HG03159 (cell line): Measurements from ENCODE around the gene SYTL5.

Experiments
- ATAC-seq: cut with Tn5 transposase; IDR thresholded peaks from one replicate; pipeline ENCODE4 v1.9.1; 2021; ENCODE audit warnings: mild to moderate bottlenecking, moderate library complexity; ENCODE audit not compliant: unreplicated experiment

Gene SYTL5

GRCh38 chrX:38018766-38019425 is 12.5 kb downstream of the SYTL5 start:
- no peak for ATAC-seq

- no peak for ATAC-seq
Measured at GRCh38 chrX:38028300-38028699, 21.9 kb downstream of the SYTL5 start.

GRCh38 chrX:38036466-38036865 is 30.1 kb downstream of the SYTL5 start:
- no peak for ATAC-seq

GRCh38 chrX:38038501-38038900 is 32.1 kb downstream of the SYTL5 start:
- no peak for ATAC-seq

GRCh38 chrX:38041237-38041636 is 34.9 kb downstream of the SYTL5 start:
- no peak for ATAC-seq

GRCh38 chrX:38044701-38045100 is 38.3 kb downstream of the SYTL5 start:
- no peak for ATAC-seq

- ATAC-seq: no peak
Measured at GRCh38 chrX:38045538-38046096, 39.3 kb downstream of the SYTL5 start.

GRCh38 chrX:38048886-38049285 is 42.5 kb downstream of the SYTL5 start:
- no peak for ATAC-seq

GRCh38 chrX:38050806-38051205 is 44.5 kb downstream of the SYTL5 start:
- ATAC-seq: no peak

GRCh38 chrX:38052096-38052495 is 45.7 kb downstream of the SYTL5 start:
- ATAC-seq: no peak

GRCh38 chrX:38055170-38055847 is 49.0 kb downstream of the SYTL5 start:
- ATAC-seq: no peak

- no peak for ATAC-seq
Measured at GRCh38 chrX:38060331-38060878, 54.1 kb downstream of the SYTL5 start.

GRCh38 chrX:38061335-38061734 is 55.0 kb downstream of the SYTL5 start:
- ATAC-seq: no peak

- ATAC-seq: no peak
Measured at GRCh38 chrX:38066934-38067333, 60.6 kb downstream of the SYTL5 start.

- ATAC-seq: no peak
Measured at GRCh38 chrX:38069273-38069672, 62.9 kb downstream of the SYTL5 start.

- ATAC-seq: no peak
Measured at GRCh38 chrX:38069991-38070390, 63.6 kb downstream of the SYTL5 start.

- ATAC-seq: no peak
Measured at GRCh38 chrX:38079463-38079862, 73.1 kb downstream of the SYTL5 start.

GRCh38 chrX:38080808-38081207 is 74.5 kb downstream of the SYTL5 start:
- ATAC-seq: no peak

- no peak for ATAC-seq
Measured at GRCh38 chrX:38081909-38082308, 75.6 kb downstream of the SYTL5 start.

GRCh38 chrX:38082309-38082708 is 76.0 kb downstream of the SYTL5 start:
- ATAC-seq: no peak

- ATAC-seq: no peak
Measured at GRCh38 chrX:38085813-38086212, 79.5 kb downstream of the SYTL5 start.
